VCaP (cell line): ENCODE measurements around the gene MYL12A.
A peak's percentile ranks its signal among the peaks of the same experiment; 100 is the strongest.

ENCODE experiments used
- H3K27ac ChIP-seq: fragments of 450-650 bp; 2 replicates; pipeline ENCODE4 v1.5.1; 2017
- TF ChIP-seq, protein P1 (sequence below): fragments of 450-650 bp; conservative IDR thresholded peaks from 2 replicates; pipeline ENCODE4 v1.5.1; 2017; ENCODE audit warnings: mild to moderate bottlenecking, moderate library complexity

Gene MYL12A

DNA sequence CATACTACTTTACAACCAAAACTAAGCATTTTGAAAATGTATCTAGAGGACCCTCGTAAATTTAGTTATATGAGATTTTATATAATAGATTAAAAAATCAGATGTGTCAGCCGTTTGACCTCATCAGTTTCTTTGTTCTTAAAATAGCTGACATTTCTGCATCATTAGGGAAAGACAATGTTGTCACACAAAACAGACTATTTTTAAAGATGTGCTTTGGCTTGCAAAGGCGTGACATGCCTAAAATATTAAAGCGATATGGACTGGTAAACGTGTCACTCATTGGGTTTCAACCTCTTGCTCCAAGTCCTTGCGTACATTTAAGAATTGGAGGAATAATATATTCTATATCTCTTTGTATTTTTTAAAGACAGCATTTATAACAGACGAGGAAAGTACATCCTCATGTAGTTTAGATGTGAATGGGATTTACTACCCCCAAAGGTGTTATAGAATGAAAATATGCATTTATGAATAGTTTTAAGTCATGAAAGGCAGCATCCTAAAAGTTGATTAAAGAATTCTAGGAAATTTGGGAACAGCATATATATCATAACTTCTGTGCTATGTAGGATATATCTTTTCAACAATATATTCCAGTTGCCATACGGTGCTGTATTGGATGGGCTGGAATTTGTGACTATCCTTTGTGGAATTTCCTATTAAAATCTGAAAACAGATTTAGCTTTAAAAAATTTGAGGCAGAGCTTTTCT lies 3.8 kb downstream of the MYL12A start:
- no peak overlapping the region for H3K27ac ChIP-seq
- TF ChIP-seq, protein P1, sequence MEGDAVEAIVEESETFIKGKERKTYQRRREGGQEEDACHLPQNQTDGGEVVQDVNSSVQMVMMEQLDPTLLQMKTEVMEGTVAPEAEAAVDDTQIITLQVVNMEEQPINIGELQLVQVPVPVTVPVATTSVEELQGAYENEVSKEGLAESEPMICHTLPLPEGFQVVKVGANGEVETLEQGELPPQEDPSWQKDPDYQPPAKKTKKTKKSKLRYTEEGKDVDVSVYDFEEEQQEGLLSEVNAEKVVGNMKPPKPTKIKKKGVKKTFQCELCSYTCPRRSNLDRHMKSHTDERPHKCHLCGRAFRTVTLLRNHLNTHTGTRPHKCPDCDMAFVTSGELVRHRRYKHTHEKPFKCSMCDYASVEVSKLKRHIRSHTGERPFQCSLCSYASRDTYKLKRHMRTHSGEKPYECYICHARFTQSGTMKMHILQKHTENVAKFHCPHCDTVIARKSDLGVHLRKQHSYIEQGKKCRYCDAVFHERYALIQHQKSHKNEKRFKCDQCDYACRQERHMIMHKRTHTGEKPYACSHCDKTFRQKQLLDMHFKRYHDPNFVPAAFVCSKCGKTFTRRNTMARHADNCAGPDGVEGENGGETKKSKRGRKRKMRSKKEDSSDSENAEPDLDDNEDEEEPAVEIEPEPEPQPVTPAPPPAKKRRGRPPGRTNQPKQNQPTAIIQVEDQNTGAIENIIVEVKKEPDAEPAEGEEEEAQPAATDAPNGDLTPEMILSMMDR = no peak

DNA sequence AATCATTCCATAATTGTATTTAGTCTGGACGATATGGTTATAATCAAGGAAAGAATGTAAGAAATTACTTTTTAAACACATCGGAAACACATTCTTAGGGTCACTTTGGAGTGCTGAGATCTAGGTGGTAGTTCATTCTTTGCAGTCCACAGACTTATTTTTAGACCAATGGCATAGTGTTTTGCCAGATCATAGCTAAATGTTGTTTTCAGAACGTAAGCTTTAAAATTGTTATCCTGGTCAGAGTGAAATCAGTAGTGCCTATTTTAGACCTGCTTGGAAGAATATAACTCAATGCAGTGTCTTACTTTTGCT lies 4.3 kb downstream of the MYL12A start:
- TF ChIP-seq, protein P1 = no peak
- no peak overlapping the region for H3K27ac ChIP-seq

DNA sequence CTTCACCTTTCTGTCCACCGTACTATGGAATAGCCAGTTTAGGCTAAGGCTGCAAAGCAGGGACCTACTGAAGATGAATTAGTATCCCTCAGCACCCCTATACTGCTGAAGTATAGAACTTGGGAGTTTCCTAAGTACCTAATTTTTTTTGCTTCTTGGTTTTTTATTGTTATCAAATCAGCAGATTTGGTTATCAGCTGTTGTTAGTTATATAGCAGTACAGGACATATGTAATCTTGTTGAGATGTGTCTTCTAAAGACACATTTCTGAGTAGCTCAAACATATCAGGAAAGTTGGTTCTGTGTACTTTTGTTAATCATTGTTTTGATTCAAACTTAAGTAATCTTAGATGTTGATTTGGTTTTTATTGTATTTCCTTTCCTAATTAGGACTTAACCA lies 5.2 kb downstream of the MYL12A start:
- TF ChIP-seq, protein P1 = no peak
- H3K27ac ChIP-seq = no peak overlapping the region

DNA sequence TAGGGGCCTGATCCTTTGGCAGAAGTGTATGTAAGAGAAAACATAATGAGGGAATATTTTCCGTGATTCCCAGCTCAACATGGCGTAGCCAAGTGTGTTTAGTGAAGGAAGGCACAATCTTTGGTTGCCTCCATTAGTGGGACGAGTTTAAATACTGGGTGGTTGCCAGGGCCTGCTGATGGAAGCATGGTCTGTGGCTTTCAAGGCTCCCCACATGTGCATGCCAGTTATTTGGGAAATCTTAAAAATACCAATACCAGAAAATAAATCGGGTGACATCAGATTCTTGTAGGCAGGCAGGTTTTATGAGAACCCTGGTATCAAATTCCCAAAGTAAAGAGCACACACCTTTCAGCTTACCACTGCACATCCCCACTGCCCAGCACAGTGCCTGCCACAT lies 7.1 kb downstream of the MYL12A start:
- TF ChIP-seq, protein P1 = no peak
- peak overlapping the region; percentile 46 for H3K27ac ChIP-seq

DNA sequence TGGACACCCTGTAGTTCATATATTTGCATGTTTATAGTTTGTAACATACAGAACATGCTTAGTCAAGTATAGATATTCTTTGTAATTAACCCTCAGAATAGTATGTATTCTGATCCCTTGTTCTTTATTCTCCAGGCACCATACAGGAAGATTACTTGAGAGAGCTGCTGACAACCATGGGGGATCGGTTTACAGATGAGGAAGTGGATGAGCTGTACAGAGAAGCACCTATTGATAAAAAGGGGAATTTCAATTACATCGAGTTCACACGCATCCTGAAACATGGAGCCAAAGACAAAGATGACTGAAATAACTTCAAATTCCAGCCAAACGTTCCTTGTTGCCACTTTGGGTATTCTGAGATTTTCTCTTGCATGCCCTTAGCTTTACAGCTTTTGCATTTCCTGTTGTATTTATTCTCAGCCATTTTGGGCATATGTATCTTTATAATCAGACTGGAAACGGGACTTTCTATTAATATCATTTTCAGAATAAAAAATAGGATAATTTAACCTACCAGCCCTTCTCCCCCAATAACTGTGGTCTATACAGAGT lies 8.1 kb downstream of the MYL12A start:
- H3K27ac ChIP-seq = peak overlapping the region; percentile 46; the same call in 1 of the 2 replicates
- TF ChIP-seq, protein P1 = no peak

DNA sequence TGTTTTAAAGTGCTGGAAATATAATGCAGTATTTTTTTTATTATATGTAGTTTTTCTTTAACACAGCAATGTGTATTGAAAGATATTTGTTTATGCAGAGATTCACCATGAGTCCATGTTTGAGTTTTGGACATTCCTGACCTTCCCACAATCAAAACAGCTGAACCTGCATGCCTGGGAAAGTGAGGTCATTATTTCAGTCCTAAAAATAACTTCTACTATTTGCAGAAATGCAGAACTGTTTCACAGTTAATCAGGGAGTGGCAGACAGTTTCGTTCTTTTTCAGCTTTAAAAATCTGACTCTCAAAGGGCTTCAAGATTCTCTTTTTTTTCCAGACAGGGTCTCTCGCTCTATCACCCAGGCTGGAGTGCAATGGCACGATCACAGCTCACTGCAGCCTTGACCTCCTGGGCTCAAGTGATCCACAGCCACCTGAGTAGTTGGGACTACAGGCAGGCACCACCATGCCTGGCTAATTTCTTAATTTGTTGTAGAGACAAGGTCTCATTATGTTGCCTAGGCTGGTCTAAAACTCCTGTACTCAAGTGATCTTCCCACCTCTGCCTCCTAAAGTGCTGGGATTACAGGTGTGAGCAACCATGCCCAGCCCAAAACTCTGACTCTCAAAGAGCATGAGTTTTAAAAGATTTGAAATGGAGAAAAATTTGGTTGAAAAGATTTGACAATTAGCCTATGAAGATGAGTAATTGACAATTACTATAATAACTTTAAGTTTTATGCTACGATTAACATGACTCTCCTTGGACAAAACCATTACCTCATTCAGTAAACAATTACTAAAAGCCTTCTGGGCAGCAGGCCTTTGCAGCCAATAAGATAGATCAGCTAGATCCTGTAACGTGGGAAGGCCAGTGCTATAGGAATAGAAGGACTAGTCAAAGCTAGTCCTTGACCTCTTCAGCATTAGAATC lies 9.4 kb downstream of the MYL12A start:
- peak overlapping the region; percentile 46; the same call in 1 of the 2 replicates for H3K27ac ChIP-seq

More for the DNA sequence above, 9.4 kb downstream of the MYL12A start:
- TF ChIP-seq, protein P1 = no peak
